PC-9 (cell line): ENCODE results near the gene CAST.

ENCODE experiments used
- EZH2 ChIP-seq: fragments of 200-600 bp; sonication (generic); IDR thresholded peaks from 2 replicates; pipeline ENCODE4 v1.8.0; 2017; ENCODE audit warnings: antibody characterized with exemption, low read depth
- TF ChIP-seq, protein P1 (sequence below): fragments of 200-600 bp; sonication (generic); conservative IDR thresholded peaks from 2 replicates; pipeline ENCODE4 v1.6.1; 2017; ENCODE audit warnings: mixed run types, antibody characterized with exemption, mild to moderate bottlenecking, moderate library complexity

- TF ChIP-seq, protein P1, sequence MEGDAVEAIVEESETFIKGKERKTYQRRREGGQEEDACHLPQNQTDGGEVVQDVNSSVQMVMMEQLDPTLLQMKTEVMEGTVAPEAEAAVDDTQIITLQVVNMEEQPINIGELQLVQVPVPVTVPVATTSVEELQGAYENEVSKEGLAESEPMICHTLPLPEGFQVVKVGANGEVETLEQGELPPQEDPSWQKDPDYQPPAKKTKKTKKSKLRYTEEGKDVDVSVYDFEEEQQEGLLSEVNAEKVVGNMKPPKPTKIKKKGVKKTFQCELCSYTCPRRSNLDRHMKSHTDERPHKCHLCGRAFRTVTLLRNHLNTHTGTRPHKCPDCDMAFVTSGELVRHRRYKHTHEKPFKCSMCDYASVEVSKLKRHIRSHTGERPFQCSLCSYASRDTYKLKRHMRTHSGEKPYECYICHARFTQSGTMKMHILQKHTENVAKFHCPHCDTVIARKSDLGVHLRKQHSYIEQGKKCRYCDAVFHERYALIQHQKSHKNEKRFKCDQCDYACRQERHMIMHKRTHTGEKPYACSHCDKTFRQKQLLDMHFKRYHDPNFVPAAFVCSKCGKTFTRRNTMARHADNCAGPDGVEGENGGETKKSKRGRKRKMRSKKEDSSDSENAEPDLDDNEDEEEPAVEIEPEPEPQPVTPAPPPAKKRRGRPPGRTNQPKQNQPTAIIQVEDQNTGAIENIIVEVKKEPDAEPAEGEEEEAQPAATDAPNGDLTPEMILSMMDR: no peak
- no peak for TF ChIP-seq EZH2
Observed at GRCh38 chr5:96807075-96807654, 145.0 kb downstream of the CAST start.
